Calu3 (cell line): ENCODE measurements around the gene UTRN. TPM values are rescaled to one million over a fixed set of nuclear protein-coding genes. Genes with fewer than 3 reads are reported as not detected.

Experiments
- BruUV-seq: library from RNA; stranded (reverse); fragments of 400-500 nt; replicated peaks from 2 replicates; lab custom pipeline; 2021; lab: Mats Ljungman, UMichigan
- CTCF ChIA-PET: fragments of 300-600 bp; sonication (Branson Sonifier 250); formaldehyde crosslinking; loops from one replicate; lab custom pipeline; 2022; ENCODE audit warnings: antibody characterized with exemption; lab: Charles Lee
- DNase-seq: peaks from one replicate; pipeline ENCODE4 v3.0.0; 2022
- H3K27ac Mint-ChIP-seq: one replicate; pipeline ENCODE4 v1.8.0; 2022; ENCODE audit warnings: mixed read lengths; ENCODE audit not compliant: unreplicated experiment
- H3K27me3 Mint-ChIP-seq: one replicate; pipeline ENCODE4 v1.8.0; 2022; ENCODE audit warnings: mixed read lengths; ENCODE audit not compliant: unreplicated experiment
- H3K36me3 Mint-ChIP-seq: one replicate; pipeline ENCODE4 v1.8.0; 2022; ENCODE audit warnings: mild to moderate bottlenecking, moderate library complexity, mixed read lengths; ENCODE audit not compliant: insufficient read depth, unreplicated experiment
- H3K4me1 Mint-ChIP-seq: one replicate; pipeline ENCODE4 v1.8.0; 2022; ENCODE audit warnings: mild to moderate bottlenecking, low read depth, mixed read lengths; ENCODE audit not compliant: unreplicated experiment
- H3K4me3 Mint-ChIP-seq: one replicate; pipeline ENCODE4 v1.8.0; 2022; ENCODE audit warnings: mild to moderate bottlenecking, low read depth, moderate library complexity, mixed read lengths; ENCODE audit not compliant: unreplicated experiment
- H3K9me3 Mint-ChIP-seq: one replicate; pipeline ENCODE4 v1.8.0; 2022; ENCODE audit warnings: low read depth, mixed read lengths; ENCODE audit not compliant: unreplicated experiment
- CTCF ChIP-seq: fragments of 200-600 bp; IDR thresholded peaks from one replicate; pipeline ENCODE4 v1.8.0; 2022; ENCODE audit warnings: antibody characterized with exemption; ENCODE audit not compliant: unreplicated experiment
- intact Hi-C: fragments of 100-400 bp; cut with micrococcal nuclease; formaldehyde crosslinking; loops from one replicate; pipeline ENCODE4 v1.10.0; 2022; ENCODE audit not compliant: unreplicated experiment
- total RNA-seq: library from RNA; stranded (reverse); gene quantifications from 2 replicates; pipeline ENCODE4 v1.2.3, GENCODE V29; 2022

UTRN gene
- total RNA-seq, 1 experiment from 2014 or later: 109 TPM

- no peak for DNase-seq
- no peak for TF ChIP-seq CTCF
Measured at GRCh38 chr6:144283646-144284477, 1.3 kb upstream of the UTRN start.

GRCh38 chr6:144284478-144284782 is 705 bp upstream of the UTRN start:
- BruUV-seq: no TSS peak
- DNase-seq: no peak
- no peaks in the 10 kb centered on the region for H3K4me1 Mint-ChIP-seq
- H3K27ac Mint-ChIP-seq: peak overlapping the region; percentile 67
- peak overlapping the region; percentile 93 for H3K4me3 Mint-ChIP-seq
- H3K9me3 Mint-ChIP-seq: no peaks in the 10 kb centered on the region
- no peaks in the 10 kb centered on the region for H3K27me3 Mint-ChIP-seq
- TF ChIP-seq CTCF: no peak
- peaks cover 37% of the 10 kb centered on the region for H3K36me3 Mint-ChIP-seq
- intact Hi-C loops: loop anchor here (2.0 to 5.0 kb wide), 2 partner anchors 20 to 67 kb away; no protein-coding TSS in a partner anchor
- CTCF ChIA-PET: no interaction called here

More at GRCh38 chr6:144283646-144284477, 1.3 kb upstream of the UTRN start:
- H3K4me1 Mint-ChIP-seq: no peaks in the 10 kb centered on the region
- H3K9me3 Mint-ChIP-seq: no peaks in the 10 kb centered on the region
- H3K36me3 Mint-ChIP-seq: peaks cover 37% of the 10 kb centered on the region
- H3K27ac Mint-ChIP-seq: peak overlapping the region; percentile 67
- intact Hi-C loops: loop anchor here (2.0 to 5.0 kb wide), 2 partner anchors 19 to 67 kb away; no protein-coding TSS in a partner anchor
- CTCF ChIA-PET: no interaction called here
- TSS peak; percentile 62 for BruUV-seq
- H3K4me3 Mint-ChIP-seq: peak overlapping the region; percentile 93
- no peaks in the 10 kb centered on the region for H3K27me3 Mint-ChIP-seq

GRCh38 chr6:144285548-144285797 is 338 bp downstream of the UTRN start:
- intact Hi-C loops: loop anchor here (2.0 kb wide), 1 partner anchor 21 kb away; no protein-coding TSS in a partner anchor
- no TSS peak for BruUV-seq
- CTCF ChIA-PET: no interaction called here
- no peaks in the 10 kb centered on the region for H3K27me3 Mint-ChIP-seq
- no peak for TF ChIP-seq CTCF
- no peak for DNase-seq
- H3K4me1 Mint-ChIP-seq: no peaks in the 10 kb centered on the region
- H3K27ac Mint-ChIP-seq: peak overlapping the region; percentile 22
- peaks cover 37% of the 10 kb centered on the region for H3K36me3 Mint-ChIP-seq
- H3K4me3 Mint-ChIP-seq: peak overlapping the region; percentile 93
- no peaks in the 10 kb centered on the region for H3K9me3 Mint-ChIP-seq

- peak overlapping the region; percentile 93 for H3K4me3 Mint-ChIP-seq
- BruUV-seq: no TSS peak
- H3K27ac Mint-ChIP-seq: peak overlapping the region; percentile 22
- no peaks in the 10 kb centered on the region for H3K27me3 Mint-ChIP-seq
- CTCF ChIA-PET: no interaction called here
- peak; percentile 57 for DNase-seq
- H3K4me1 Mint-ChIP-seq: no peaks in the 10 kb centered on the region
- H3K9me3 Mint-ChIP-seq: no peaks in the 10 kb centered on the region
- H3K36me3 Mint-ChIP-seq: peaks cover 37% of the 10 kb centered on the region
- intact Hi-C loops: loop anchor here (1.0 to 2.0 kb wide), 2 partner anchors 21 to 182 kb away; no protein-coding TSS in a partner anchor
- TF ChIP-seq CTCF: no peak
Measured at GRCh38 chr6:144285798-144286502, 815 bp downstream of the UTRN start.
